OCI-LY3 (cell line): ENCODE results near the gene GZMA.

Source experiments
- CTCF ChIP-seq: fragments of 200-600, 300-600 bp; sonication (generic); IDR thresholded peaks from 2 replicates; pipeline ENCODE4 v1.5.1; 2014; ENCODE audit warnings: antibody characterized with exemption, low read length, low read depth
- EZH2phosphoT487 ChIP-seq: fragments of 200-600 bp; shearing (Covaris generic); IDR thresholded peaks from 2 replicates; pipeline ENCODE4 v1.6.1; 2018; ENCODE audit warnings: antibody characterized with exemption, mixed run types, low read depth

DNA sequence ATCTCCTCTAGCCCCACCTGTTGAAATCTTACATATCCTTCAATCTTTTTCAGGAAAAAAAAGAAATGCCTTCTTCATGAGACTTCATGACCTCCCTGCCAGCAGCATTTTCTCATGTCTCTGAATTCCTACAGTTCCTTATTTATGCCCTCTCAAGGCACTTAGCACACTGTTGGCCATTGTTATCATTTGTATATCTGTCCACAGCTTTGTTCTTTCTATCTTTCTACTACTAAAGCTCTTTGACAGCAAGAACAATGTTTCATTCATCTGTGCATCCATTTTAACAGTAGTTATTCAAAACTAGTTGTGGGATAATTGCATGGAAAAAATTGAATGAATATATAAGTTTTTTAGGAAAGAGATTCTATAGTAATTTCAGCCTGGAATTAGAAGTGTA lies 20.9 kb upstream of the GZMA start:
- TF ChIP-seq CTCF, result no peak
- no peak for TF ChIP-seq EZH2phosphoT487
